ENCODE data around the gene KIF19. TPM values are rescaled to one million over a fixed set of nuclear protein-coding genes. Genes with fewer than 3 reads are reported as not detected.
A peak's percentile ranks its signal among the peaks of the same experiment; 100 is the strongest.

The KIF19 gene
- total RNA-seq, 1 experiment from 2014 or later: not detected

GRCh38 chr17:74353446-74354060 lies 27.5 kb downstream of the KIF19 start:
- BruUV-seq (replicated peaks): no TSS peak
- Histone ChIP-seq H3K27ac (ENCODE audit: low read length) (no peak overlapping the region), H3K4me3 (ENCODE audit: low read depth in 2 of 2, low read length in 2 of 2) (no peak overlapping the region), H3K36me3 (ENCODE audit: control insufficient read depth, insufficient read depth, low read length) (no peaks in the 10 kb centered on the region), H3K9me3 (ENCODE audit: control insufficient read depth, insufficient read depth, low read depth, low read length) (no peaks in the 10 kb centered on the region), H3K27me3 (ENCODE audit: control insufficient read depth, insufficient read depth, low read length) (peaks cover 11% of the 10 kb centered on the region), H3K4me1 (ENCODE audit: control insufficient read depth, insufficient read depth, low read length) (no peaks in the 10 kb centered on the region; the same call in 1 of the 2 replicates)
- POLR2A ChIA-PET: no interaction called here
- no peak for TF ChIP-seq REST (IDR thresholded peaks at IDR 0.05; ENCODE audit: insufficient read depth in 1 of 2, low read depth in 2 of 2, low read length in 1 of 2)
- TF ChIP-seq SIN3A (IDR thresholded peaks at IDR 0.05; ENCODE audit: borderline replicate concordance, insufficient read depth, low read depth, low read length): no peak
- TF ChIP-seq TCF7L2 (IDR thresholded peaks at IDR 0.05; ENCODE audit: low read depth, low read length): no peak
- TF ChIP-seq CTCF (IDR thresholded peaks at IDR 0.05): no peak
- no peak for TF ChIP-seq POLR2AphosphoS5 (IDR thresholded peaks at IDR 0.05; ENCODE audit: low read depth, low read length)
- ATAC-seq (no peak), DNase-seq (ENCODE audit: low read depth, low spot score) (no peak)
- intact Hi-C loops (cut with micrococcal nuclease; ENCODE audit: unreplicated experiment) (loop anchor here (5.0 kb wide), 1 partner anchor 46 kb away; no protein-coding TSS in a partner anchor), in situ Hi-C loops (cut with HindIII; ENCODE audit: low pct_unique_long_range_greater_than_20kb, low sequenced_read_pairs) (no loop called here)
- CTCF ChIA-PET: interaction anchor here (0.7 to 1.1 kb wide), 2 partner anchors 48 to 116 kb away, joined by 3 to 4 read pairs; no protein-coding TSS in a partner anchor

GRCh38 chr17:74354123-74354522 lies 28.1 kb downstream of the KIF19 start:
- no peak overlapping the region for H3K4me3 ChIP-seq (ENCODE audit: low read depth in 2 of 2, low read length in 2 of 2)
- H3K9me3 ChIP-seq (ENCODE audit: control insufficient read depth, insufficient read depth, low read depth, low read length): no peaks in the 10 kb centered on the region
- POLR2A ChIA-PET: no interaction called here
- H3K27me3 ChIP-seq (ENCODE audit: control insufficient read depth, insufficient read depth, low read length): peaks cover 11% of the 10 kb centered on the region
- TF ChIP-seq CTCF (IDR thresholded peaks at IDR 0.05) (peak; percentile 98), TCF7L2 (IDR thresholded peaks at IDR 0.05; ENCODE audit: low read depth, low read length) (no peak)
- in situ Hi-C loops (cut with HindIII; ENCODE audit: low pct_unique_long_range_greater_than_20kb, low sequenced_read_pairs): no loop called here
- CTCF ChIA-PET: no interaction called here
- no peaks in the 10 kb centered on the region; the same call in 1 of the 2 replicates for H3K4me1 ChIP-seq (ENCODE audit: control insufficient read depth, insufficient read depth, low read length)
- no peaks in the 10 kb centered on the region for H3K36me3 ChIP-seq (ENCODE audit: control insufficient read depth, insufficient read depth, low read length)
- intact Hi-C loops (cut with micrococcal nuclease; ENCODE audit: unreplicated experiment): loop anchor here (5.0 kb wide), 1 partner anchor 47 kb away; no protein-coding TSS in a partner anchor
- no peak overlapping the region for H3K27ac ChIP-seq (ENCODE audit: low read length)
- no TSS peak for BruUV-seq (replicated peaks)
- DNase-seq (ENCODE audit: low read depth, low spot score) (peak; percentile 22), ATAC-seq (peak; percentile 81)
